Lower leg skin (tissue), 3 donors: ENCODE measurements around the gene AIRE.

Experiments
- CTCF ChIP-seq, 3 donors: fragments of 450-650 bp; IDR thresholded peaks; one replicate each; pipeline ENCODE4 v1.5.1; 2016; ENCODE audit warnings: antibody characterized with exemption in 3 of 3, mild to moderate bottlenecking in 3 of 3, moderate library complexity in 2 of 3
- POLR2A ChIP-seq, 2 donors: fragments of 450-650 bp; IDR thresholded peaks; one replicate each; pipeline ENCODE4 v1.6.1; 2016 to 2017; ENCODE audit warnings: antibody characterized with exemption in 2 of 2, mild to moderate bottlenecking in 1 of 2, moderate library complexity in 1 of 2

- no peak for TF ChIP-seq CTCF (IDR thresholded peaks at IDR 0.05)
- TF ChIP-seq POLR2A (IDR thresholded peaks at IDR 0.05), result no peak
Observed at GRCh38 chr21:44295163-44295573, 9.5 kb downstream of the AIRE start.
